Measurements from ENCODE around the gene ZNF618. TPM values are rescaled to one million over a fixed set of nuclear protein-coding genes. Genes with fewer than 3 reads are reported as not detected.
A peak's percentile ranks its signal among the peaks of the same experiment; 100 is the strongest.

The ZNF618 gene
- total RNA-seq, 2 donors from 2014 or later = 0.33 to 1.4 TPM

- Mint-ChIP-seq H3K4me3 (no peak overlapping the region), H3K4me1 (ENCODE audit: low read depth in 2 of 2) (no peaks in the 10 kb centered on the region), H3K9me3 (no peaks in the 10 kb centered on the region), H3K27me3 (no peaks in the 10 kb centered on the region), H3K36me3 (peaks cover 5% of the 10 kb centered on the region), H3K27ac (no peak overlapping the region)
- DNase-seq (ENCODE audit: low spot score) (no peak), ATAC-seq (no peak)
These were observed 132.7 kb downstream of the ZNF618 start for GRCh38 chr9:114008667-114009410.

- ATAC-seq = no peak
- no peak overlapping the region for H3K4me3 Mint-ChIP-seq
- H3K27me3 Mint-ChIP-seq = no peaks in the 10 kb centered on the region
- no peaks in the 10 kb centered on the region for H3K4me1 Mint-ChIP-seq (ENCODE audit: low read depth in 2 of 2)
- DNase-seq (ENCODE audit: low spot score) = no peak
- H3K27ac Mint-ChIP-seq = no peak overlapping the region
- H3K9me3 Mint-ChIP-seq = no peaks in the 10 kb centered on the region
- peaks cover 9% of the 10 kb centered on the region for H3K36me3 Mint-ChIP-seq
These were observed 135.2 kb downstream of the ZNF618 start for GRCh38 chr9:114011313-114011712.

GRCh38 chr9:114012126-114012525 lies 136.0 kb downstream of the ZNF618 start:
- no peak for ATAC-seq
- no peaks in the 10 kb centered on the region for H3K27me3 Mint-ChIP-seq
- H3K9me3 Mint-ChIP-seq = no peaks in the 10 kb centered on the region
- no peaks in the 10 kb centered on the region for H3K4me1 Mint-ChIP-seq (ENCODE audit: low read depth in 2 of 2)
- H3K36me3 Mint-ChIP-seq = peaks cover 9% of the 10 kb centered on the region
- H3K4me3 Mint-ChIP-seq = no peak overlapping the region
- H3K27ac Mint-ChIP-seq = no peak overlapping the region
- no peak for DNase-seq (ENCODE audit: low spot score)

GRCh38 chr9:114014044-114014443 lies 137.9 kb downstream of the ZNF618 start:
- H3K4me3 Mint-ChIP-seq = no peak overlapping the region

GRCh38 chr9:114015607-114016006 lies 139.5 kb downstream of the ZNF618 start:
- Mint-ChIP-seq H3K4me1 (ENCODE audit: low read depth in 2 of 2) (no peaks in the 10 kb centered on the region), H3K27me3 (no peaks in the 10 kb centered on the region), H3K9me3 (no peaks in the 10 kb centered on the region), H3K36me3 (peaks cover 9% of the 10 kb centered on the region), H3K4me3 (no peak overlapping the region), H3K27ac (no peak overlapping the region)
- no peak for DNase-seq (ENCODE audit: low spot score)
- no peak for ATAC-seq

More at GRCh38 chr9:114014044-114014443, 137.9 kb downstream of the ZNF618 start:
- ATAC-seq (no peak), DNase-seq (ENCODE audit: low spot score) (no peak)
- Mint-ChIP-seq H3K9me3 (no peaks in the 10 kb centered on the region), H3K36me3 (peaks cover 9% of the 10 kb centered on the region), H3K4me1 (ENCODE audit: low read depth in 2 of 2) (no peaks in the 10 kb centered on the region), H3K27ac (no peak overlapping the region), H3K27me3 (no peaks in the 10 kb centered on the region)

- ATAC-seq = no peak
- peak; percentile 8 for DNase-seq (ENCODE audit: low spot score)
- Mint-ChIP-seq H3K4me1 (ENCODE audit: low read depth in 2 of 2) (no peaks in the 10 kb centered on the region), H3K27ac (no peak overlapping the region), H3K9me3 (no peaks in the 10 kb centered on the region), H3K36me3 (peaks cover 9% of the 10 kb centered on the region), H3K27me3 (no peaks in the 10 kb centered on the region), H3K4me3 (no peak overlapping the region)
These were observed 140.0 kb downstream of the ZNF618 start for GRCh38 chr9:114016101-114016500.

GRCh38 chr9:114016629-114017423 lies 140.7 kb downstream of the ZNF618 start:
- ATAC-seq = peak; percentile 20 to 27

GRCh38 chr9:114017741-114018715 lies 141.9 kb downstream of the ZNF618 start:
- Mint-ChIP-seq H3K4me1 (ENCODE audit: low read depth in 2 of 2) (no peaks in the 10 kb centered on the region), H3K27ac (no peak overlapping the region), H3K27me3 (no peaks in the 10 kb centered on the region), H3K9me3 (no peaks in the 10 kb centered on the region), H3K4me3 (no peak overlapping the region), H3K36me3 (peaks cover 11% of the 10 kb centered on the region)
- DNase-seq (ENCODE audit: low spot score) (no peak), ATAC-seq (peak in 1 of 2 donors; percentile 43)

More at GRCh38 chr9:114016629-114017423, 140.7 kb downstream of the ZNF618 start:
- no peaks in the 10 kb centered on the region for H3K9me3 Mint-ChIP-seq
- peaks cover 9% of the 10 kb centered on the region for H3K36me3 Mint-ChIP-seq
- H3K27me3 Mint-ChIP-seq = no peaks in the 10 kb centered on the region
- H3K4me3 Mint-ChIP-seq = no peak overlapping the region
- H3K27ac Mint-ChIP-seq = no peak overlapping the region
- DNase-seq (ENCODE audit: low spot score) = peak; percentile 29
- H3K4me1 Mint-ChIP-seq (ENCODE audit: low read depth in 2 of 2) = no peaks in the 10 kb centered on the region

- no peak for DNase-seq (ENCODE audit: low spot score)
- Mint-ChIP-seq H3K36me3 (peaks cover 28% of the 10 kb centered on the region), H3K27ac (no peak overlapping the region), H3K4me3 (no peak overlapping the region), H3K4me1 (ENCODE audit: low read depth in 2 of 2) (no peaks in the 10 kb centered on the region), H3K9me3 (peaks cover 5% of the 10 kb centered on the region), H3K27me3 (no peaks in the 10 kb centered on the region)
- no peak for ATAC-seq
These were observed 145.5 kb downstream of the ZNF618 start for GRCh38 chr9:114021578-114021977.

GRCh38 chr9:114023961-114024360 lies 147.9 kb downstream of the ZNF618 start:
- no peak overlapping the region for H3K4me3 Mint-ChIP-seq
- peaks cover 5% of the 10 kb centered on the region for H3K9me3 Mint-ChIP-seq
- no peak for ATAC-seq
- no peak for DNase-seq (ENCODE audit: low spot score)
- H3K36me3 Mint-ChIP-seq = peaks cover 28% of the 10 kb centered on the region
- H3K27ac Mint-ChIP-seq = no peak overlapping the region
- no peaks in the 10 kb centered on the region for H3K27me3 Mint-ChIP-seq
- no peaks in the 10 kb centered on the region for H3K4me1 Mint-ChIP-seq (ENCODE audit: low read depth in 2 of 2)

- no peak overlapping the region for H3K27ac Mint-ChIP-seq
- ATAC-seq (no peak), DNase-seq (ENCODE audit: low spot score) (no peak)
- peaks cover 5% of the 10 kb centered on the region for H3K9me3 Mint-ChIP-seq
- no peak overlapping the region for H3K4me3 Mint-ChIP-seq
- H3K36me3 Mint-ChIP-seq = peaks cover 28% of the 10 kb centered on the region
- H3K4me1 Mint-ChIP-seq (ENCODE audit: low read depth in 2 of 2) = no peaks in the 10 kb centered on the region
- no peaks in the 10 kb centered on the region for H3K27me3 Mint-ChIP-seq
These were observed 149.2 kb downstream of the ZNF618 start for GRCh38 chr9:114025196-114025753.

GRCh38 chr9:114025760-114026159 lies 149.7 kb downstream of the ZNF618 start:
- DNase-seq (ENCODE audit: low spot score) = no peak
- Mint-ChIP-seq H3K27me3 (no peaks in the 10 kb centered on the region), H3K4me3 (no peak overlapping the region), H3K27ac (no peak overlapping the region), H3K9me3 (peaks cover 5% of the 10 kb centered on the region), H3K36me3 (peaks cover 28% of the 10 kb centered on the region), H3K4me1 (ENCODE audit: low read depth in 2 of 2) (no peaks in the 10 kb centered on the region)
- no peak for ATAC-seq

- Mint-ChIP-seq H3K4me3 (no peak overlapping the region), H3K36me3 (peaks cover 28% of the 10 kb centered on the region), H3K27ac (no peak overlapping the region), H3K9me3 (peaks cover 5% of the 10 kb centered on the region), H3K4me1 (ENCODE audit: low read depth in 2 of 2) (no peaks in the 10 kb centered on the region), H3K27me3 (no peaks in the 10 kb centered on the region)
- DNase-seq (ENCODE audit: low spot score) (no peak), ATAC-seq (no peak)
These were observed 150.2 kb downstream of the ZNF618 start for GRCh38 chr9:114026335-114026734.
